Ishikawa (cell line): Measurements from ENCODE around the gene EHBP1L1.
A peak's percentile ranks its signal among the peaks of the same experiment; 100 is the strongest.

ENCODE experiments used
- CEBPB ChIP-seq: IDR thresholded peaks from 2 replicates; pipeline ENCODE4 v1.6.1; 2012
- CREB1 ChIP-seq: IDR thresholded peaks from 2 replicates; pipeline ENCODE4 v1.6.1; 2012; ENCODE audit warnings: low read depth
- EGR1 ChIP-seq: IDR thresholded peaks from 2 replicates; pipeline ENCODE4 v1.6.1; 2012
- EP300 ChIP-seq: IDR thresholded peaks from 2 replicates; pipeline ENCODE4 v1.6.1; 2012; ENCODE audit warnings: borderline replicate concordance
- FOXM1 ChIP-seq: IDR thresholded peaks from 2 replicates; pipeline ENCODE4 v1.6.1; 2012; ENCODE audit warnings: low read depth, borderline replicate concordance
- MAX ChIP-seq: IDR thresholded peaks from 2 replicates; pipeline ENCODE4 v1.6.1; 2012
- NFIC ChIP-seq: IDR thresholded peaks from 2 replicates; pipeline ENCODE4 v1.6.1; 2012
- RAD21 ChIP-seq: IDR thresholded peaks from 2 replicates; pipeline ENCODE4 v1.6.1; 2012; ENCODE audit warnings: low read depth
- TAF1 ChIP-seq: IDR thresholded peaks from 2 replicates; pipeline ENCODE4 v1.6.1; 2012; ENCODE audit warnings: low read depth, mild to moderate bottlenecking
- TCF12 ChIP-seq: IDR thresholded peaks from 2 replicates; pipeline ENCODE4 v1.6.1; 2012; ENCODE audit warnings: low read depth
- TEAD4 ChIP-seq: IDR thresholded peaks from 2 replicates; pipeline ENCODE4 v1.6.1; 2012
- YY1 ChIP-seq: IDR thresholded peaks from 2 replicates; pipeline ENCODE4 v1.6.1; 2012; ENCODE audit warnings: low read depth
- ZBTB7A ChIP-seq: IDR thresholded peaks from 2 replicates; pipeline ENCODE4 v1.6.1; 2012; ENCODE audit warnings: low read depth
- TF ChIP-seq, protein P1 (sequence below): IDR thresholded peaks from 2 replicates; pipeline ENCODE4 v1.6.1; 2012; ENCODE audit warnings: low read depth, mild to moderate bottlenecking
- TF ChIP-seq, protein P2 (sequence below): IDR thresholded peaks from 2 replicates; pipeline ENCODE4 v1.6.1; 2012

The EHBP1L1 gene

DNA sequence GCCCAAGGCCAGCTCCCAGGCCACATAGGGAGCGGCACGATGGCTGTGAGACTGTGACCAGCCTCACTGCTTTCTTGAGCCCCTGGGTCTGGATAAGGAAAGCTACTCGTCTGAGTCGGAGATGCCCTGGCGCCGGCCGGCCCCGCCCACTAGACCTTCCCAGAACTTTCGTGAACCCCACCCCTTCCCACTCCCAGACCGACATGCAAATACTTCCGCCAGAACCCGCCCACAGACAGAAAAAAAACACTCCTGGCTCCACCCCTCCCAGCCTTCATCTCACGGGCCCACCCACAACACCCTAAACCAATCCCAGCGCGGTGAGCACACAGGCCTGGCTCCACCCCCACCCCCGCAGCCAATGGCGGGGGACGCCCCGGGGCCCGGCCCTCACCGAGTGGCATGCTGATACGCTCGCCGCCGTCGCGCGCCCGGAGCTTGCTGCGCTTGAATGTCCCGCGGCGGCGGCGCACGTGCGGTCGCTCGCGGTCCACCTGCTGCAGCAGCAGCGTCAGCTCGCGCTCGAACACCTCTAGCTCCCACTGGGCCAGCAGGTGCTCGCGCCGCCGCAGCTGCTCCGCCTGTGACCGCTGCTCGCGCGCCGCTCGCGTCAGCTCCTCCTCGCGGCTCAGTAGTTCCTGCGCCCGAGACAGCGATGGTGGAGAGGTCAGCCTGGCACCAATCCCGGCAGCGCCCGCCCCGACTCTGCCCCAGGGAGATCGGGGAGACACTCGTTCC, 31.2 kb downstream of the EHBP1L1 start:
- TF ChIP-seq TCF12, result peak; percentile 87
- TF ChIP-seq TEAD4, result peak; percentile 72; the same call in 1 of the 2 replicates
- TF ChIP-seq CEBPB, result no peak
- TF ChIP-seq, protein P1, sequence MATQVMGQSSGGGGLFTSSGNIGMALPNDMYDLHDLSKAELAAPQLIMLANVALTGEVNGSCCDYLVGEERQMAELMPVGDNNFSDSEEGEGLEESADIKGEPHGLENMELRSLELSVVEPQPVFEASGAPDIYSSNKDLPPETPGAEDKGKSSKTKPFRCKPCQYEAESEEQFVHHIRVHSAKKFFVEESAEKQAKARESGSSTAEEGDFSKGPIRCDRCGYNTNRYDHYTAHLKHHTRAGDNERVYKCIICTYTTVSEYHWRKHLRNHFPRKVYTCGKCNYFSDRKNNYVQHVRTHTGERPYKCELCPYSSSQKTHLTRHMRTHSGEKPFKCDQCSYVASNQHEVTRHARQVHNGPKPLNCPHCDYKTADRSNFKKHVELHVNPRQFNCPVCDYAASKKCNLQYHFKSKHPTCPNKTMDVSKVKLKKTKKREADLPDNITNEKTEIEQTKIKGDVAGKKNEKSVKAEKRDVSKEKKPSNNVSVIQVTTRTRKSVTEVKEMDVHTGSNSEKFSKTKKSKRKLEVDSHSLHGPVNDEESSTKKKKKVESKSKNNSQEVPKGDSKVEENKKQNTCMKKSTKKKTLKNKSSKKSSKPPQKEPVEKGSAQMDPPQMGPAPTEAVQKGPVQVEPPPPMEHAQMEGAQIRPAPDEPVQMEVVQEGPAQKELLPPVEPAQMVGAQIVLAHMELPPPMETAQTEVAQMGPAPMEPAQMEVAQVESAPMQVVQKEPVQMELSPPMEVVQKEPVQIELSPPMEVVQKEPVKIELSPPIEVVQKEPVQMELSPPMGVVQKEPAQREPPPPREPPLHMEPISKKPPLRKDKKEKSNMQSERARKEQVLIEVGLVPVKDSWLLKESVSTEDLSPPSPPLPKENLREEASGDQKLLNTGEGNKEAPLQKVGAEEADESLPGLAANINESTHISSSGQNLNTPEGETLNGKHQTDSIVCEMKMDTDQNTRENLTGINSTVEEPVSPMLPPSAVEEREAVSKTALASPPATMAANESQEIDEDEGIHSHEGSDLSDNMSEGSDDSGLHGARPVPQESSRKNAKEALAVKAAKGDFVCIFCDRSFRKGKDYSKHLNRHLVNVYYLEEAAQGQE, result no peak
- no peak for TF ChIP-seq ZBTB7A
- TF ChIP-seq FOXM1, result peak; percentile 27; the same call in 1 of the 2 replicates
- no peak for TF ChIP-seq RAD21
- peak; percentile 43; the same call in 1 of the 2 replicates for TF ChIP-seq CREB1
- peak; percentile 56; the same call in 1 of the 2 replicates for TF ChIP-seq YY1
- TF ChIP-seq, protein P2, sequence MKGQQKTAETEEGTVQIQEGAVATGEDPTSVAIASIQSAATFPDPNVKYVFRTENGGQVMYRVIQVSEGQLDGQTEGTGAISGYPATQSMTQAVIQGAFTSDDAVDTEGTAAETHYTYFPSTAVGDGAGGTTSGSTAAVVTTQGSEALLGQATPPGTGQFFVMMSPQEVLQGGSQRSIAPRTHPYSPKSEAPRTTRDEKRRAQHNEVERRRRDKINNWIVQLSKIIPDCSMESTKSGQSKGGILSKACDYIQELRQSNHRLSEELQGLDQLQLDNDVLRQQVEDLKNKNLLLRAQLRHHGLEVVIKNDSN, result peak; percentile 68
- TF ChIP-seq TAF1, result peak; percentile 45; the same call in 1 of the 2 replicates
- TF ChIP-seq MAX, result peak; percentile 100
- TF ChIP-seq EGR1, result peak; percentile 49; the same call in 1 of the 2 replicates
- TF ChIP-seq NFIC, result peak; percentile 64
- peak; percentile 61; the same call in 1 of the 2 replicates for TF ChIP-seq EP300

DNA sequence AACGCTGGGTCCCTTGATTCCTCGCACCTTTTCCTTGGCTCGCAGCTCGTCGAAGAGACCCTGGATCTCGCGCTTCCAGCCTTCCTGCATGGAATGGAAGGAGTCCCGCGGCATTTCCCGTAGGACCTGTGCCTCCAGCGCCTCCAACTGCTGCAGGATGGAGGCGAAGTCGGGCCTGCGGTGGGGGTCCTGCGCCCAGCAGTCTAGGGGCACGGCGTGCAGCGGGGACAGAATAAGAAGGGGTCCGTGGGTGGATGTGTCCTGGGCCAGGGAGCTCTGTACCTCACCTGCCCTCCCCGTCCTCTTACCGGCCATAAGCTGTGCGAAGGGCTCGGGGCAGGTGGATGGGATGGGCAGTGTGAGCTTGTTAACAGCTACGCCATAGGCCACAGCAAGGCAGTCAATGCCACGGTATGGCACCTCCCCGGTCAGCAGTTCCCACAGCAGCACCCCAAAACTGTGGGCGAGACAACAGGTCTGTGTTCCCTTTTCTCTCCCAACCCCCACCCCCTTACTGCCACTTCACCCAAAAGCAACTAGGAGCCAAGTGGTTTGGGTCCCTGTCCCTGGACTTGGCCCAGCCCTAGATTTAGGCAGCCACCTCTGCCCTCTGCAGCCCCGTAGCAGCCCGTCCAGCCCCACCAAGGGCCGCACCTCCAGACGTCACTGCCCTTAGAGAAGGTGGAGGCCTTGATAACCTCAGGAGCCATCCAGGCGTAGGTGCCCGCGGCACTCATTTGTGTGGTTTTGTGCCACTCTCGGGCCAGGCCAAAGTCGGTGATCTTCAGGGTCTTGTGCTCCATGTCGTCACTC, 32.0 kb downstream of the EHBP1L1 start:
- TF ChIP-seq TEAD4, result no peak
- TF ChIP-seq RAD21, result no peak
- TF ChIP-seq, protein P2, result no peak
- no peak for TF ChIP-seq CEBPB
- no peak for TF ChIP-seq TCF12
- no peak for TF ChIP-seq CREB1
- no peak for TF ChIP-seq TAF1
- no peak for TF ChIP-seq FOXM1
- TF ChIP-seq, protein P1, result no peak
- no peak for TF ChIP-seq EP300

DNA sequence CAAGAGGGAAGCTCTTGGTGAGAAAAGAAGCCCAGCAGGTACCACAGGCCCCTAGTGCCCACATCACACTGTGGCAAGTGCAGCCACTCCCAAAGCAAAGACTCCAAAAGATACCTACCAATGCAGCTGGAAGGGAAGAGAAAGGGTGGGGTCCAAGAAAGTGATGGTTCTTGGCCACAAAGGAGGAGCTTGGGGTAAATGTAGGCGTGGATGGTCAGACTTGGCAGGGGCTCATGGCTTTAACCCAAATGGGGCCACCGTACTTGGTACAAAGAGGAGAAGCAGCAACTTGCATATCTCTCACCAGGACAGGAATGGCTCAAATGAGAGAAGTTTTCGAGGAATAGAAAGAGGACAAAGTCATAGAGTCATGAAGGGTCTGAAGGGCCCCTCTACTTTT, 33.4 kb downstream of the EHBP1L1 start:
- TF ChIP-seq NFIC, result no peak
- TF ChIP-seq EP300, result no peak
- TF ChIP-seq, protein P2, result no peak
- no peak for TF ChIP-seq ZBTB7A
- TF ChIP-seq EGR1, result no peak
- TF ChIP-seq CREB1, result no peak
- TF ChIP-seq RAD21, result no peak
- no peak for TF ChIP-seq TCF12
- TF ChIP-seq TAF1, result no peak
- TF ChIP-seq CEBPB, result no peak
- no peak for TF ChIP-seq FOXM1
- no peak for TF ChIP-seq YY1
- TF ChIP-seq, protein P1, result no peak
- no peak for TF ChIP-seq MAX
- no peak for TF ChIP-seq TEAD4
